DOHH2 (cell line): ENCODE data around the gene ELK4.

Source experiments
- EZH2phosphoT487 ChIP-seq: fragments of 200-600 bp; sonication (generic); IDR thresholded peaks from 2 replicates; pipeline ENCODE4 v1.6.1; 2017; ENCODE audit warnings: borderline replicate concordance, mild to moderate bottlenecking, antibody characterized with exemption, low read length, moderate library complexity, mixed read lengths
- TF ChIP-seq, protein P1 (sequence below): fragments of 200-600 bp; sonication (generic); IDR thresholded peaks from one replicate; pipeline ENCODE4 v1.5.1; 2014; ENCODE audit warnings: antibody characterized with exemption, mild to moderate bottlenecking, low read depth, low read length; ENCODE audit not compliant: poor library complexity, severe bottlenecking

- TF ChIP-seq, protein P1, sequence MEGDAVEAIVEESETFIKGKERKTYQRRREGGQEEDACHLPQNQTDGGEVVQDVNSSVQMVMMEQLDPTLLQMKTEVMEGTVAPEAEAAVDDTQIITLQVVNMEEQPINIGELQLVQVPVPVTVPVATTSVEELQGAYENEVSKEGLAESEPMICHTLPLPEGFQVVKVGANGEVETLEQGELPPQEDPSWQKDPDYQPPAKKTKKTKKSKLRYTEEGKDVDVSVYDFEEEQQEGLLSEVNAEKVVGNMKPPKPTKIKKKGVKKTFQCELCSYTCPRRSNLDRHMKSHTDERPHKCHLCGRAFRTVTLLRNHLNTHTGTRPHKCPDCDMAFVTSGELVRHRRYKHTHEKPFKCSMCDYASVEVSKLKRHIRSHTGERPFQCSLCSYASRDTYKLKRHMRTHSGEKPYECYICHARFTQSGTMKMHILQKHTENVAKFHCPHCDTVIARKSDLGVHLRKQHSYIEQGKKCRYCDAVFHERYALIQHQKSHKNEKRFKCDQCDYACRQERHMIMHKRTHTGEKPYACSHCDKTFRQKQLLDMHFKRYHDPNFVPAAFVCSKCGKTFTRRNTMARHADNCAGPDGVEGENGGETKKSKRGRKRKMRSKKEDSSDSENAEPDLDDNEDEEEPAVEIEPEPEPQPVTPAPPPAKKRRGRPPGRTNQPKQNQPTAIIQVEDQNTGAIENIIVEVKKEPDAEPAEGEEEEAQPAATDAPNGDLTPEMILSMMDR: no peak
- no peak for TF ChIP-seq EZH2phosphoT487
Measured at GRCh38 chr1:205652984-205653383, 21.2 kb upstream of the ELK4 start.
